GM19023 (cell line): ENCODE results near the gene C1S.

Experiments
- ATAC-seq: cut with Tn5 transposase; IDR thresholded peaks from one replicate; pipeline ENCODE4 v1.9.1; 2021; ENCODE audit warnings: mild to moderate bottlenecking, moderate library complexity; ENCODE audit not compliant: unreplicated experiment

Gene C1S

DNA sequence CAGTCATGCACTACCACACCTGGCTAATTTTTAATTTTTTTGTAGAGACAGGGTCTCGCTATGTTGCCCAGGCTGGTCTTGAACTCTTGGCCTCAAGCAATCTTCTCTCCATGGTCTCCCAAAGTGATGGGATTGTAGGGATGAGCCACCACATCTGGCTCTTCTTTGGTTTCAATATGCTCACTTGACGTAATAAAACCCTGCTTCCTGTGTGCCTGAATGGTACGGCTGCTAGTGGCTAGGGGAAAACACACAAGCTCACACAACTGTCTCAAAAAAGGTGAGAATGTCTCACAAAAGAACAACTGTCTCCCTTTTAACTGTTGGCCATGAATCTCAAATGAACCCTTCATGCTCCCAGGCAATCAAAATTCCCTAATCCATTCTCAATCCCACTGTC lies 15.0 kb downstream of the C1S start:
- ATAC-seq = no peak

DNA sequence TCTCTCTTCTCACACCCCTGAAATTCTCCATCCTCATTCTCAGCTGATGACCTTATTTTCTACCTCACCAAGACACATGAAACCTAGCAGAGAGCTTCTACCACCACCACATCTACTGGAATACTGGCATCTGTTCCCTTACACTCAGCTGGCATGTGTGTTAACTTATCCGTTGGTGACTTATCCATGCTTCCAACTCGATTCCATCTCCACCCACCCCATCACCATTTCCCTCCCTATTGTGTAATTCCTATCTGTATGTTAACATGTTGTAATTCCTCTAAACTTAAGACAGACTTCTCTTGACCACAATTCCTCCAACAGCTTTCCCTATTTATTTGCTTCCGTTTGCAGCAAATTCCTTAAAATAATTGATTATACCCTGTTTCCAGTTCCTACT lies 15.4 kb downstream of the C1S start:
- no peak for ATAC-seq

DNA sequence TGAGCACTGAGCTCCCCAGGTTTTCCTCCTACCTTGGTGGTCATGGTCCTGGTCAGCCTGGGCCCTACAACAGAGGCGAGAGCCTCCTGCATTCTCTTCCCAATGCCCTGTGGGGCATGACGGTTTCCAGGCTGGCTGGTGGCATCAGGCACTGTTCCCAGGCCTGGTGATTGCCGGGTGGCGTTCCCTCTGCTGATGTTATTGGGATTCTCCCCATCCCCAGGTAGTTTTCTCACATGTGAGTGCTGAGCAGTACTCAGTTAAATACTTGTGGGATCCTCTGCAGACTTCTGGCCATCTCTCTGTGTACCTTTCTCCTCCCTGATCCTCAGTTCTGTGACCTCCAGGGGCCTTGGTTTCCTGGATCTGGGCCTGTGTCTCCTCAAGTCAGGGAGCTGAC lies 16.0 kb downstream of the C1S start:
- no peak for ATAC-seq

DNA sequence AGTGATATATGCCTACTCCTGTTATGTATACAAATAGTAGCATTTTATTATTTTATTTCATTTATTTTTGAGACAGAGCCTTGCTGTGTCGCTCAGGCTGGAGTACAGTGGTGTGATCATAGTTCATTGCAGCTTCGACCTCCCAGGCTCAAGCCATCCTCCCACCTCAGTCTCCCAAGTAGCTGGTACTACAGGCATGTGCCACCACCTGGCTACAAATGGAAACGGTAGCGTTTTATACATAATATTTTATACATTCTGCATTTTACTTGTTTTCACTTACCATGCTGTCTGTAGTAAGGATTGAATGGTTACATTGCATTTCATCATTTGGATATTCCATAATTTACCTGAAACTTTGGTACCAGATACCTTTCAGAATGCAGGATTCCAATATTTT lies 17.6 kb downstream of the C1S start:
- no peak for ATAC-seq

DNA sequence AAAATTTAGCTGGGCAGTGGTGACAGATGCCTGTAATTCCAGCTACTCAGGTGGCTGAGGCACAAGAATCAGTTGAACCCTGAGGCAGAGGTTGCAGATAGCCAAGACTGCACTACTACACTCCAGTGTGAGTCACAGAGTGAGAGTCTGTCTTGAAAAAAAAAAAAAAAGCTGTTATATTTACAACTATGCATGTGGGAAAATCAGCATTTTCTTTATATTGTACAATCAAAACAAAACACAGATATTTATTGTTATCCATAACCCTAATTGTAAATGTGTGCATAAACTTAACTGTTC lies 19.3 kb downstream of the C1S start:
- ATAC-seq = no peak

DNA sequence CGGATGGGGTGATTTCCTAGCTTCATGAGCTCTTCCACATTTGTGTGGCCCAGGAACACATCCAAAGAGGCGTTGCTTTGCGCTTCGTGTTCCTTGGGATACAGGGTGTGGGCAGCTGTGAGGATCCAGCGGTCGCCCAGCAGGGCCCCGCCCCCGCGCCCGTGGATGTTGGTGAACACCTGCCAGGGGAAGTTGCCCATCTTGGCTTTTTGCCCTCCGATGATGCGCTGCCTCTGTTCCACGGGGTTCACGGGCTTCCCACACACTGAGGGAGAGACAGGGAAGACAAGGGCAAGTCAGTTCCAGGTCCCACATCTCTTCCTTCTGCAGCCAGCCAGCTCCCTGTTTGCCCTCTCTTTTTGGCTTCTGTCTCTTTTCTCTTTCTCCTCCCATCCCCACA lies 20.5 kb downstream of the C1S start:
- ATAC-seq = no peak

DNA sequence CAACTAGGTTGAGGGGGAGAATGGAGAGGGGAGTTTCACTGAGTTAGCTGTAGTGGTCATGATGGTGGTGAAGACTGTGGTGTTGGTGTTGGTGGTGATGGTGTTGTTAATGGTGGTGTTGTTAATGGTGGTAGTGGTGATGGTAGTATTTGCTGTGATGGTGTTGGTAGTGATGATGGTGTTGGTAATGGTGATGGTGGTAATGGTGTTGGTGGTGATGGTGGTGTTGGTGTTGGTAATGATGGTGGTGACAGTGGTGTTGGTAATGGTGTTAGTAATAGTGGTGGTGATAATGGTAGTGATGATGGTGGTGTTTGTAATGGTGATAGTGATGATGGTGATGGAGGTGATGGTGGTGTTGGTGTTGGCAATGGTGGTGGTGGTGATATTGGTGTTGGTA lies 22.6 kb downstream of the C1S start:
- ATAC-seq = no peak

DNA sequence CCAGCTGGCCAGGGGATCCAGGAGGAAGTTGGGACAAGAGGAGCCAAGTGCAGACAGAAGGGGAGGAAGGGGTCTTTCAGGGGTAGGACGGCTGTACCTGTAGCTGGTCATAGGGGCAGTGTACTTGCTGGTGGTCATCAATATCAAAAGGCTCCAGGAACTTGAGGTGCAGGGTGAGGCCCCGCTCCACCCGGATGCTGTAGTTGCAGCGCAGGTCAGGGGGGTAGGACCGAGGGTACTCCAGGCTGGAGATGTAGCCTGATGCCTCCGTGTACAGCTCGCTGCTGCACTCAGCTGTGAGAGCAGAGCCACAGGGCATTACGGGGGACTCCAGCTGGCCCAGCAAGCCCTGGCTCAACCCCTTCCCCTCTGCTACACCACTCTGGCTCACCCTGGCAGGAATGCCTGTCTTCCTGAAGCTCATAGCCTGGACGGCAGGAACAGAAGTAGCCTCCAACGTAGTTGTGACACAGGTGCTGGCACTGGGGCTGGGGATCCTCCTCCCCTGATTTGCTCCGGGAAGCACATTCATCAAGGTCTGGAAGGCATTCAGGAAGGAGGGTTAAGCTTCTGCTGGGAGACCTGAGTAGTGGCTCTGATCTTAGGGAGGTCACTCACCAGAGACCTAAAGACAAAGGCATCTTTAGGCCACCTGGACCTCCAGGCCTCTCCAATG lies 28.8 kb downstream of the C1S start:
- no peak for ATAC-seq

DNA sequence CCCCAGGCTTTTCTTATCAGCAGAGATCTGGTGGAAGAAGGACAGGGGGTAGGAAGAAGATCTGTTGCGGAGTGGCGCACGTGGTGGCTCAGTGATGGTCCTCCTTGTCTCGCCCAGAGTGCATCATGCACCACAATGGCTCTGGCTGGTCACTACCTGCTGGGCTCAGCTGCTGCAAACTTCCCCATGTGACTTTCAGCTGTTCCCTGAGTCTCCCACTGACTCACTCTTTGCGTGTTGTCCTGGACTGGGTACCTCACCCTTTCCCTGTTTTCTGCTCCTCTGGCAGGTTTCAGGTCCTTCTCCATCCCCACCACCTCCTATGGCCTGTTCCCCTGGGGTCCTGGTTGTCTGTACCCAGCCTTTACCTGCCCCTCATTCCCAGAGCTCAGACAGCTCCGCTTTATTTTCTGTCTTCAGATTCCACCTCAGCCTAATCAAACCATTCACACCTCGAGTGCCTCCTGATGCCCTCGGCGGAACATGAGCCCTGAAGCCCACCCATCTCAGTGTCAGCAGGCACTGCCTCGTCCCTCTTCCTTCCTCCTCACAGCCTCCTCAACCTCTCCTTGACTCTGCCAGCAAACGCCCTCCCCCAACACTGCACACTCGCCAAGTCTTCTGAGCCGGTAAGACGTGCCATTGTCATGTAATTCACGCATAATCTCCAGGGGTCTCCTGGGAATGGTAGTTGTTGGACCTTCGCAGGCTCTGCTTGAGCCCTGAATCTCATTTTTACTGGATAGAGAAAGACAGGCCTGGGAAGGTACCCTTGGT lies 29.9 kb downstream of the C1S start:
- no peak for ATAC-seq

DNA sequence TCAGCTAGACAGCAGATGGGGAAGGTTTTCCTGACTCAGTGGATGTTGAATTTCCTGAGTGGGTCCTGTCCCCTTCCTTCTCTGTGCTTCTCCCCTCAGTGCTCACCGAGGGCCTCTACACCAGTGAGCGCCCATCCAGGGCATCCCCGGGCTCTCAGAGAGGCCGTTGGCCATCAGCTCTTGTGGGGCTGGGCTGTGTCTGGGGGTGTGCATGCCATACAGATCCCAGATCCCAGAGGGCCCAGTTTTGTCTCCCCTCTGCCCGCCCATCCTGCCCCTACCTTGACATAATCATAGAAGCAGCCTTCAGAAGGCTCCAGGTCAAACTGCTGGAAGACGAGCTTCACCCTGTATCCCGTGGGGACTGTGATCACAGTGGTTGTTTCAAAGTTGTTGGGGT lies 30.7 kb downstream of the C1S start:
- no peak for ATAC-seq

DNA sequence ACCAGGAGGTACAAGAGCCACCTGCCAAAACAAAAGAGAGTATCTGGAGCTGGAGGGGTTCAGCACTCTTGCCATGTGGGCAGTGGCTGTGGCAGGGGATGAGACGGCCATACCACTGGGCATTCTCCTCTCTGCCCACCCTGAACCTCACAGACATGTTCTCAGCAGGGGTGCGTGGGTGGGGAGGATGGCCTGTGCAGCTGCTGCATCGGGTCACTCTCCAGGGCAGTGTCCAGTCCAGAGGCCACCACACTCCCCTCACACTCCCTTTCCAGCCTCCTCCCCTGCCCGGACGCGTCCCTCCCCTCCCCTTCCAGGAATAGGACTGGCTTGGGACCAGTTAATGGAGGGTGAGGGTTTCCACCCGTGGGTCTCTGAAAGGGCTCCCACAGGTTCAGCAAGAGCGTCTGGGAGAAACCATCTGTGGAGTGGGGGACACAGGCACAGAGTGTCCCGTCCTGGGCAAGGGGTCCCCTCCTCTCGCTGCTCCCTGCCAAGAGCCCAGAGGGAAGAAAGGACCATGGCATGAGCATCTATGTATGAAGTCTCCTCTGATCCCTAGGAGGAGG lies 31.2 kb downstream of the C1S start:
- ATAC-seq = no peak

DNA sequence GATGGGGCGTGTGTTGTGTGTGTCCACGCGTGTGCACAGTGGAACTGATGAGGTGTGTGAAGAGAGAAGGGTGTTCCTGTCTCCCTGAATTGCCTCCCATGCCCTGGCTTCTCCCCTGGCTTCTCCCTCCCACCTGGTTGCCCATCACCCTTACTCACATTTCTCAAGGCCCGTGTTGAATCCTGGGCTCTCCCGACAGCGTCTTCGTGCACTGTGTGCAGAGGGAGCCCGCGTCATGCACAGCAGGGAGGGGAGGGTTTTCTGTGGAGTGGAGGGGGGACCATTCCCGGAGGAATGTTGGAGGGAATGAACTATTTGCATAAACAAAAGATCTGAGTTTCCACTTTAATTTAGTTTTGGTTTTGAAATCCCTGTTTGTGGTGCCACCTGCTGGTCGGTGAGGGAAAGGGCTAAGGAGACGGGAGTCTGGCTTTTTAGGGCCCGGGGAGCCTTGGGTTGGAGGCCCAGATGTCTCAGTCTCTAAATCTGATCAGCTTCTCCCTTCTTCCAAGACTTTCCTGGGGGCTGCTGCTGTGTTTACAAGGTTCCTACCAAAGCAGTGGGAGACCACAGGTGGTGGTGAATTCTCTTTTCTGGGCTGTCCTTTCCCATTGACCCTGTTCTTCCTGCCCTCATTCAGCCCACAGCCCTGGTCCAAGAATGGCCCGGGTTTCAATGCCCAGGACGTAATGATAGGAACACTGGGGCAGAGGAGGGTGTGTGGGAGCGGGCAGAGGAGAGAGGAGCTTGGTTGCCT lies 31.9 kb downstream of the C1S start, which contains the start of gene C1R:
Gene C1R (minus strand): TSS at position 217 of the 757 bp plus-strand sequence. CDS start 57 bp downstream, at position 160.
- no peak for ATAC-seq

DNA sequence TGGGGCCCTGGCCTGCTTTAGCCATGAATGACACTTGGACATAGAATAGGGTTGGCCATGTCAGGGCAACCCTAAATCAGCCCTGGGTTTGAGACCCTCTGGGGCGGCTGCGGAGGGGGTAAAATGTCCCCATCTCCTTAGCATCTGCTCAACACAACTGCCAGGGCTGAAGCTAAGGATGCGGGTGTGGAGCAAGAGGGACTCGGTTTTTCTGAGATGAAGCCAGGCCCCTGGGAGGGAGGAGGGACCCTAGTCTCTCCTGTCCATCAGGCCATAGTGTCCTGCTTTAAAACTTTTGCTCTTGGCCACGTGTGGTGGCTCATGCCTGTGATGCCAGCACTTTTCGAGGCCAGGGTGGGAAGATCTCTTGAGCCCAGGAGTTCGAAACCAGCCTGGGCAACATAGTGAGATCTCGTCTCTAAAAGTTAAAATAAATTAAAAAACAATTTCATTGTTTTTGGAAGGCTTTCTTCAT lies 32.5 kb downstream of the C1S start:
- ATAC-seq = no peak

DNA sequence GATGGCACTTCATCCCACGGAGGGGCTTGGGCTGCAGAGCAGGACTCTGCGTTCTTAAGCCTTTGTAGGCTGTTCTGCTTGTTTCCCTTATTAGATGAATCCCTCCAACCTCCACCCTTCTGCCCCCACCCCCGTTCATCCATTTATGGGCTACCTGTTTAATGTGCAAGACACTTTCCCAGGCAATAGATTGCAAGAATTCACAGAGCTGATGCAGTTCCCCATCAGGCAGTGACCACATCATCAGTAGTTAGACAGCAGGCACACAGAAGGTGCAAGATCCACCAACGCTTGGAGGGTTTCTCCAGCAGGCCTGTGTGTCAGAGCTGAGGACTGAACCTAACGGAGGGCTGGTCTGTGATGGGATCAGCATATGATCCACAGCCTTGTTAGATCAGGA lies 33.0 kb downstream of the C1S start:
- ATAC-seq = no peak

DNA sequence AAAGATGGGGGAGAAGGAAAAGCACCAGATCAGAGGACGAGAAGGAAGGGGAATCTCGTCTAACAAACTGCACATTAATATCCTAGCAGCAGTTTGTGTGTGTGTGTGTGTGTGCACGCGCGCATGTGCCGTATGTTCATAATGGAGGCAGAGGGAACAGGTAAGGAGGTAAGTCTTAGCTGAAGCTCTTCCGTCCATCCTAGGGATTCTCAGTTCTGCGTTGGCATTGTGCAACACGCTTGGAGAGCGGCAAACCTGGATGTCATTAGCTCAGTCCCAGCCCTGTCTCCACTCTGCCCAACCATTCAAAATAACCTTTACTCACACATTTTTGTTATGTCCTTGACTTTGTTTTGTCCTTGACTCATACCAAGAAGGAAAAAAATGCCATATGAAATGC lies 33.4 kb downstream of the C1S start:
- no peak for ATAC-seq

DNA sequence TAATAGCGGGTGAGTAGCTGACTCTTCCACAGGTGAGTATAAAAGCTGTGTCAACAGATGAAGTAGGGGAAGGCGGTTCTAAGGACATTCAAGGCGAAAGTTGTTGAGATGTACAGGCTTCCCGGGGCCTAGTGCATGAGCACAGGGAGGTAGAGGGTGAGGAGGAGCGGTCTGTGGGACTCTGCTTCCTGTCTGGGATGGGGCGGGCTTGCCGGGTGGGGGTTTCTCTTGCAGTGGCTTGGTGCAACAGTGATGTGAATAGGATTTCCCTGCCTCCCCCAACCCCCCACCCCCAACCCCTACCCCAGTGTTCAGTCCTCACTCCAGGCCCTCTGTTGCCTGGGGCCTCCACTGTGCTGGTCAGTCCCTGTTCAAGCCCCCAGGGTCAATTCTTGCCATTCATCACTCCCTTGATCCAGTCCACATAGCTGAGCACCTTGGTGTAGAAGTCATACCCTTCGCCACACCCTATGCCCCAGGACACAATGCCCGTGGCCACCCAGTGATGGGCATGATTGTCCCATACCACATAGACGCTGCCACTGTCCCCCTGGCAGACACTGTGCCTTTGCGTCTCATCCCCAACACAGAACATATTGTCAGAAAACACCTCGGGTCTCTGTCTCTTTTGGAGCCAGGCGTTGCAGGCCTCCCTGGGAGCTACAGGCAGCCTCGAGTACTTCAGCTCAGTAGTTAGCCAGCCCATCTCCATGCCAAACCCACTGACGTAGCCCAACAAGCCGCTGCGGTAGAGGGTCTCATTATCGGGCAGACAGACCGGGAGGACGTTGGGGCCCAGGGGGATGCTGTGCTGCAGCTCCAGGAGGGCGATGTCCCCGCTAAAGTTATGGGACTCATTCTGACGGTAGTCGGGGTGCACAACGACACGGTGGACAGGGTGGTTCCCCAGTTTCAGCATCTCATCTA lies 35.8 kb downstream of the C1S start:
- ATAC-seq = no peak

DNA sequence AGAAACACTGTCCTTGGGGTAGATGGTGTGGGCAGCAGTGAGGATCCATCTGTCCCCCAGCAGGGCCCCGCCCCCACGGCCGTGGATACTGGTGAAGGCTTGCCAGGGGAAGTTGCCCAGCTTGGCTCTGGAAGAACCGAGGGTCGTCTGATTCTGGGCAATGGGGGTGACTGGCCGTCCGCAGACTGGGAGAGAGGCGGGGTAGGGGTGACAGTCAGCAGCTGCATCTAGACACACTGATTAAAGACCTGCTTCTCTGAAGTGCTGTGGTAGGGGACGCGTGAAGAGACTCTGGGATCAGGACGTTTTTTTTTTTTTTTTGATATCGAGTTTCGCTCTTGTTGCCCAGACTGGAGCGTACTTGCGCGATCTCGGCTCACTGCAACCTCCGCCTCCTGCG lies 36.5 kb downstream of the C1S start:
- no peak for ATAC-seq

DNA sequence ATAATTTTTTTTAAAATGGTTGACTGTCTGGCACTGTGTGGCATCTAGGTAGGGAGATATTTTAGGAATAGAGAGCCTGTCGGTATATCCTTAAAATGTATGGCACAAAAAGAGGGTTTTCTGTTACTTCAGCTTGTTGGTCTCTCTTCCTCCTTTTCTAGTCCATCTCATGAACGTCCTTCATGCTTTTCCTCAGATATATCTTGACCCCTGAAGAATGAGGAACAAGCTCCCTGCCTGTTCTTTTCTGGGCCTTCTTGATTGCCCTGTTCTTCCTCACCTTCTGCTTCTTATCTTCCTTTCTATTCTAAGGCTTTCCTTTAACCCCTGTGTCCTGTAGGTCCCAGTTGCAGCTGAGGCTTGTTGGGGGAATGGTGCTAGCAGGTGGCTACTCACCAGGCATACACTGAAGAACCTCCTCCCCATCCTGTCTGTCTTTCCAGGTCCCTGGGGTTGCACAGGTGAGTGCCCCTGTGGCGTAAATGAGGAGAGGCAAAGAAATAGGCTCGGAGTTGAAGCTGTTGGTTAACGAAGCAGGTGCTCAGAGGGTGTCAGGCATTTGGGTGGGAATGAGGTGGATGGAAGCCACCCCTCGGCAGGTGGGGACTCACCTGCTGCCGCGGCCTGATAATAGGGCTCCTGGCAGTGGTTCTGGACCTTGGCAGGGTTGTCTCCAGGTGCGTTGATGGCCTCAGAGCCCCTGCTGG lies 38.9 kb downstream of the C1S start:
- ATAC-seq = no peak

DNA sequence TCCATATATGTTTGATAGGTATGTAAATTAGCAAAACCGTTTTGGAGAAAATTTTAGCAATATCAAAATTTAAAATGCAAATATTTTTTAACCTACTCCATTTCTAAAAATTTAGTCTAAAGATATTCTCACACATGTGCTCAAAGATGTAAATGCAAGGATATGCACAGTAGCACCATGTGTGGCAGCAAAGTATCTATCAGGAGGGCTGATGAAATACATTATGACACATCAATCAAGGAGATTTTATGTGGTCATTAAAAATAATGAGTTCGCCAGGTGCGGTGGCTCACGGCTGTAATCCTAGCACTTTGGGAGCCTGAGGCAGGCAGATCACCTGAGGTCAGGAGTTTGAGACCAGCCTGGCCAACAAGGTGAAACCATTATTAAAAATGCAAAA lies 39.7 kb downstream of the C1S start:
- ATAC-seq = no peak
